ENCODE measurements around the gene FHOD3.
A peak's percentile ranks its signal among the peaks of the same experiment; 100 is the strongest.
"Not testable (repeated sequence)": the region's sequence is repeated elsewhere in the genome, so short reads cannot be mapped to it uniquely, and the experiment has no call there.

The FHOD3 gene

GRCh38 chr18:36814994-36815393, 517.5 kb downstream of the FHOD3 start:
- DNase-seq = no peak

- DNase-seq = not testable (repeated sequence)
Measured at GRCh38 chr18:36816096-36816495, 518.6 kb downstream of the FHOD3 start.

- no peak for DNase-seq
Measured at GRCh38 chr18:36817039-36817438, 519.5 kb downstream of the FHOD3 start.

- no peak for DNase-seq
Measured at GRCh38 chr18:36818652-36819051, 521.1 kb downstream of the FHOD3 start.

GRCh38 chr18:36819621-36820020, 522.1 kb downstream of the FHOD3 start:
- DNase-seq = no peak

- DNase-seq = no peak
Measured at GRCh38 chr18:36821681-36822080, 524.2 kb downstream of the FHOD3 start.

- no peak for DNase-seq
Measured at GRCh38 chr18:36825526-36825925, 528.0 kb downstream of the FHOD3 start.

- DNase-seq = no peak
Measured at GRCh38 chr18:36826556-36826955, 529.0 kb downstream of the FHOD3 start.

GRCh38 chr18:36828157-36828629, 530.7 kb downstream of the FHOD3 start:
- DNase-seq = peak; percentile 64

- DNase-seq = peak; percentile 91
Measured at GRCh38 chr18:36828630-36829361, 531.3 kb downstream of the FHOD3 start, which contains the start of the genes KIAA1328 and TPGS2. Gene KIAA1328, plus strand, starts transcription at chr18:36829127. Its CDS starts 12 bp downstream, at chr18:36829139. Gene TPGS2, minus strand, starts transcription at chr18:36829002. Its CDS starts 235 bp downstream, at chr18:36828767.
